H9 (cell line): Measurements from ENCODE around the gene ADGRD1. TPM values are rescaled to one million over a fixed set of nuclear protein-coding genes. Genes with fewer than 3 reads are reported as not detected.

Experiments used
- DNase-seq: peaks from one replicate; pipeline ENCODE4 v3.0.0-alpha.2; 2017
- H2AFZ ChIP-seq: one replicate; pipeline ENCODE4 v1.6.1; 2013; ENCODE audit warnings: mild to moderate bottlenecking, low read length, control low read depth, moderate library complexity
- H2AK5ac ChIP-seq: 2 replicates; pipeline ENCODE4 v1.6.1; 2013; ENCODE audit warnings: low read length, control low read depth, mixed read lengths; ENCODE audit not compliant: insufficient read length
- H2BK120ac ChIP-seq: one replicate; pipeline ENCODE4 v1.6.1; 2013; ENCODE audit warnings: low read depth, mild to moderate bottlenecking, low read length, control low read depth, inconsistent platforms; ENCODE audit not compliant: poor library complexity, severe bottlenecking
- H2BK12ac ChIP-seq: 2 replicates; pipeline ENCODE4 v1.6.1; 2013; ENCODE audit warnings: low read length, control low read depth, mixed read lengths, low read depth; ENCODE audit not compliant: insufficient read length
- H2BK15ac ChIP-seq: 2 replicates; pipeline ENCODE4 v1.6.1; 2013; ENCODE audit warnings: low read depth, low read length, control low read depth
- H2BK20ac ChIP-seq: one replicate; pipeline ENCODE4 v1.6.1; 2013; ENCODE audit warnings: low read depth, mild to moderate bottlenecking, low read length, control low read depth, inconsistent platforms; ENCODE audit not compliant: poor library complexity, severe bottlenecking
- H2BK5ac ChIP-seq: 2 replicates; pipeline ENCODE4 v1.6.1; 2013; ENCODE audit warnings: low read length, control low read depth, mixed read lengths; ENCODE audit not compliant: insufficient read length
- H3K14ac ChIP-seq: 2 replicates; pipeline ENCODE4 v1.6.1; 2013; ENCODE audit warnings: low read length, control low read depth; ENCODE audit not compliant: insufficient read depth
- H3K18ac ChIP-seq: 2 replicates; pipeline ENCODE4 v1.6.1; 2013; ENCODE audit warnings: low read depth, mild to moderate bottlenecking, mixed read lengths, low read length, control low read depth; ENCODE audit not compliant: insufficient read length
- H3K23ac ChIP-seq: 2 replicates; pipeline ENCODE4 v1.6.1; 2013; ENCODE audit warnings: low read length, control low read depth, mixed read lengths, low read depth; ENCODE audit not compliant: insufficient read length
- H3K23me2 ChIP-seq: 2 replicates; pipeline ENCODE4 v1.6.1; 2013; ENCODE audit warnings: low read depth, mild to moderate bottlenecking, mixed read lengths, low read length, control low read depth; ENCODE audit not compliant: insufficient read length, poor library complexity, severe bottlenecking
- H3K27ac ChIP-seq: 2 replicates; pipeline ENCODE4 v1.5.1; 2013; ENCODE audit warnings: low read length, control low read depth, mixed read lengths, low read depth; ENCODE audit not compliant: insufficient read length
- H3K27me3 ChIP-seq: 2 replicates; pipeline ENCODE4 v1.6.1; 2013; ENCODE audit warnings: low read length, control low read depth, inconsistent platforms; ENCODE audit not compliant: insufficient read depth
- H3K4ac ChIP-seq: 2 replicates; pipeline ENCODE4 v1.6.1; 2013; ENCODE audit warnings: low read depth, mild to moderate bottlenecking, control low read depth, inconsistent platforms, low read length, moderate library complexity
- H3K4me1 ChIP-seq: 2 replicates; pipeline ENCODE4 v1.6.1; 2013; ENCODE audit warnings: low read length, control low read depth, inconsistent platforms; ENCODE audit not compliant: insufficient read depth
- H3K4me2 ChIP-seq: 2 replicates; pipeline ENCODE4 v1.6.1; 2013; ENCODE audit warnings: low read length, control low read depth, mixed read lengths; ENCODE audit not compliant: insufficient read length, insufficient read depth
- H3K56ac ChIP-seq: 2 replicates; pipeline ENCODE4 v1.6.1; 2013; ENCODE audit warnings: low read depth, mild to moderate bottlenecking, mixed read lengths, low read length, control low read depth; ENCODE audit not compliant: insufficient read length
- H3K79me1 ChIP-seq: 2 replicates; pipeline ENCODE4 v1.6.1; 2013; ENCODE audit warnings: low read depth, mild to moderate bottlenecking, moderate library complexity, low read length, control low read depth, inconsistent platforms; ENCODE audit not compliant: insufficient read depth, poor library complexity, severe bottlenecking
- H3K79me2 ChIP-seq: 2 replicates; pipeline ENCODE4 v1.6.1; 2013; ENCODE audit warnings: low read length, control low read depth, inconsistent platforms; ENCODE audit not compliant: insufficient read depth
- H3K9ac ChIP-seq: 2 replicates; pipeline ENCODE4 v1.6.1; 2013; ENCODE audit warnings: low read length, control low read depth, mixed read lengths; ENCODE audit not compliant: insufficient read length; ENCODE audit errors: extremely low read depth
- H3K9me3 ChIP-seq: one replicate; pipeline ENCODE4 v1.6.1; 2013; ENCODE audit warnings: low read depth, low read length, inconsistent platforms; ENCODE audit not compliant: control insufficient read depth
- H3T11ph ChIP-seq: one replicate; pipeline ENCODE4 v1.6.1; 2013; ENCODE audit warnings: mild to moderate bottlenecking, low read length, control low read depth, inconsistent platforms
- H4K20me1 ChIP-seq: one replicate; pipeline ENCODE4 v1.6.1; 2013; ENCODE audit not compliant: control insufficient read depth, insufficient read length, insufficient read depth
- H4K5ac ChIP-seq: 2 replicates; pipeline ENCODE4 v1.6.1; 2013; ENCODE audit warnings: low read depth, mild to moderate bottlenecking, mixed read lengths, low read length, control low read depth; ENCODE audit not compliant: insufficient read length
- H4K8ac ChIP-seq: replicated peaks from 2 replicates; pipeline ENCODE4 v1.6.1; 2013; ENCODE audit warnings: low read length, control low read depth, mixed read lengths, low read depth; ENCODE audit not compliant: insufficient read length
- H4K91ac ChIP-seq: 2 replicates; pipeline ENCODE4 v1.6.1; 2013; ENCODE audit warnings: low read depth, mild to moderate bottlenecking, moderate library complexity, mixed read lengths, low read length, control low read depth; ENCODE audit not compliant: insufficient read length
- H3K27ac Mint-ChIP-seq, 3 experiments: 2 replicates in 2 of 3; 3 replicates in 1 of 3; pipeline ENCODE4 v1.8.0; 2020 to 2021; ENCODE audit warnings: mixed read lengths in 3 of 3, mild to moderate bottlenecking in 1 of 3, moderate library complexity in 1 of 3
- H3K27me3 Mint-ChIP-seq: 2 replicates; pipeline ENCODE4 v1.8.0; 2021; ENCODE audit warnings: low read depth, mild to moderate bottlenecking, moderate library complexity, mixed read lengths
- H3K36me3 Mint-ChIP-seq, 3 experiments: 2 replicates in 2 of 3; 3 replicates in 1 of 3; pipeline ENCODE4 v1.8.0; 2020 to 2021; ENCODE audit warnings: low read depth in 3 of 3, mixed read lengths in 3 of 3; ENCODE audit not compliant: insufficient read depth in 1 of 3
- H3K4me1 Mint-ChIP-seq, 2 experiments: 2 replicates each; pipeline ENCODE4 v1.8.0; 2020; ENCODE audit warnings: mixed read lengths in 2 of 2
- H3K4me3 Mint-ChIP-seq, 2 experiments: 2 replicates in 1 of 2; 3 replicates in 1 of 2; pipeline ENCODE4 v1.8.0; 2020 to 2021; ENCODE audit warnings: mild to moderate bottlenecking in 2 of 2, mixed read lengths in 2 of 2, moderate library complexity in 1 of 2
- H3K9me3 Mint-ChIP-seq, 2 experiments: 2 replicates in 1 of 2; 3 replicates in 1 of 2; pipeline ENCODE4 v1.8.0; 2020; ENCODE audit warnings: mild to moderate bottlenecking in 2 of 2, mixed read lengths in 2 of 2, moderate library complexity in 1 of 2
- CTCF ChIP-seq: fragments of 200-600 bp; sonication (generic); conservative IDR thresholded peaks from 3 replicates; pipeline ENCODE4 v1.8.0; 2021; ENCODE audit warnings: antibody characterized with exemption, mild to moderate bottlenecking
- WGBS: extraction: QIAGEN DNeasy Blood & Tissue Kit; methylation state at CpG from one replicate; pipeline ENCODE4 v1.1.7; 2013; ENCODE audit warnings: missing lambda C conversion rate, low lambda C conversion rate, mixed read lengths; ENCODE audit not compliant: insufficient read length; ENCODE audit errors: extremely low coverage; 5-methylcytosine and 5-hydroxymethylcytosine counted together
- total RNA-seq: library from RNA; stranded (reverse); gene quantifications from 2 replicates; pipeline ENCODE4 v1.2.1, GENCODE V29; 2021

The ADGRD1 gene
- total RNA-seq, 1 experiment from 2014 or later: 0.52 TPM

- no peak overlapping the region for H3K4ac ChIP-seq
- no peak overlapping the region for H2AK5ac ChIP-seq
- H3K9ac ChIP-seq: no peak overlapping the region
- H4K8ac ChIP-seq: no peak overlapping the region
- H2BK20ac ChIP-seq: no peak overlapping the region
- H3K18ac ChIP-seq: no peak overlapping the region
- H3K23ac ChIP-seq: no peak overlapping the region
- DNase-seq: peak; percentile 20
- H3K4me2 ChIP-seq: no peak overlapping the region
- H2BK15ac ChIP-seq: no peak overlapping the region
- H3T11ph ChIP-seq: no peak overlapping the region
- no peak overlapping the region for H4K5ac ChIP-seq
- H2BK120ac ChIP-seq: no peak overlapping the region
- Mint-ChIP-seq H3K4me3 (no peak overlapping the region), H3K36me3 (no peaks in the 10 kb centered on the region; a peak in 3 of 7 replicates), H3K4me1 (no peaks in the 10 kb centered on the region), H3K27me3 (peaks cover 16% of the 10 kb centered on the region), H3K27ac (no peak overlapping the region), H3K9me3 (peaks cover 21 to 33% of the 10 kb centered on the region in 2 experiments)
- H2BK12ac ChIP-seq: no peak overlapping the region
- H3K14ac ChIP-seq: no peak overlapping the region; the same call in 1 of the 2 replicates
- no peaks in the 10 kb centered on the region for H3K4me1 ChIP-seq
- no CpG with 5 or more reads among the region's 6 CpGs for WGBS
- no peak overlapping the region for H2BK5ac ChIP-seq
- no peak overlapping the region for H2AFZ ChIP-seq
- no peak overlapping the region for H3K56ac ChIP-seq
- TF ChIP-seq CTCF: no peak
- H3K27me3 ChIP-seq: no peaks in the 10 kb centered on the region
- no peaks in the 10 kb centered on the region for H4K20me1 ChIP-seq
- H3K79me2 ChIP-seq: no peaks in the 10 kb centered on the region
- no peaks in the 10 kb centered on the region for H3K23me2 ChIP-seq
- no peaks in the 10 kb centered on the region for H3K79me1 ChIP-seq
- H3K27ac ChIP-seq: no peak overlapping the region
- H4K91ac ChIP-seq: no peak overlapping the region
- no peaks in the 10 kb centered on the region for H3K9me3 ChIP-seq
These were observed 234.7 kb downstream of the ADGRD1 start for GRCh38 chr12:131188131-131189050.
